GM12875 (cell line): ENCODE measurements around the gene GOLGA6A.
A peak's percentile ranks its signal among the peaks of the same experiment; 100 is the strongest.

ENCODE experiments used
- H3K4me3 ChIP-seq: one replicate; pipeline ENCODE4 v1.5.1; 2011; ENCODE audit warnings: low read depth, low read length, control low read depth
- CTCF ChIP-seq: IDR thresholded peaks from 2 replicates; pipeline ENCODE4 v1.5.1; 2011; ENCODE audit warnings: low read depth, mild to moderate bottlenecking, control low read depth, inconsistent platforms, low read length, moderate library complexity, borderline replicate concordance; ENCODE audit not compliant: insufficient read depth

Gene GOLGA6A

GRCh38 chr15:74127954-74128784, 45.8 kb upstream of the GOLGA6A start:
- H3K4me3 ChIP-seq = peak overlapping the region; percentile 36
- no peak for TF ChIP-seq CTCF

GRCh38 chr15:74127255-74127953, 45.1 kb upstream of the GOLGA6A start:
- TF ChIP-seq CTCF = peak; percentile 99
- H3K4me3 ChIP-seq = peak overlapping the region; percentile 36

- no peak for TF ChIP-seq CTCF
- H3K4me3 ChIP-seq = no peak overlapping the region
Observed at GRCh38 chr15:74124759-74125158, 42.4 kb upstream of the GOLGA6A start.

GRCh38 chr15:74124196-74124595, 41.8 kb upstream of the GOLGA6A start:
- TF ChIP-seq CTCF = no peak
- no peak overlapping the region for H3K4me3 ChIP-seq

- no peak for TF ChIP-seq CTCF
- no peak overlapping the region for H3K4me3 ChIP-seq
Observed at GRCh38 chr15:74123658-74124057, 41.3 kb upstream of the GOLGA6A start.

- no peak for TF ChIP-seq CTCF
- H3K4me3 ChIP-seq = no peak overlapping the region
Observed at GRCh38 chr15:74123131-74123429, 40.7 kb upstream of the GOLGA6A start.
